Measurements from ENCODE around the gene SP8. TPM values are rescaled to one million over a fixed set of nuclear protein-coding genes. Genes with fewer than 3 reads are reported as not detected.

SP8 gene
- total RNA-seq, 1 donor from 2014 or later: not detected

- TF ChIP-seq CTCF (IDR thresholded peaks at IDR 0.05): no peak
- Mint-ChIP-seq H3K4me1 (ENCODE audit: unreplicated experiment) (peaks cover 27% of the 10 kb centered on the region), H3K4me3 (ENCODE audit: unreplicated experiment) (no peak overlapping the region), H3K27ac (ENCODE audit: unreplicated experiment) (no peak overlapping the region), H3K36me3 (ENCODE audit: unreplicated experiment) (no peaks in the 10 kb centered on the region), H3K9me3 (ENCODE audit: unreplicated experiment) (no peaks in the 10 kb centered on the region), H3K27me3 (ENCODE audit: unreplicated experiment) (peaks cover 80% of the 10 kb centered on the region)
- DNase-seq (ENCODE audit: extremely low spot score, unreplicated experiment): no peak
Observed at GRCh38 chr7:20784388-20785156, 2.1 kb downstream of the SP8 start.

- H3K27ac Mint-ChIP-seq (ENCODE audit: unreplicated experiment): no peak overlapping the region
- no peaks in the 10 kb centered on the region for H3K9me3 Mint-ChIP-seq (ENCODE audit: unreplicated experiment)
- H3K27me3 Mint-ChIP-seq (ENCODE audit: unreplicated experiment): peaks cover 83% of the 10 kb centered on the region
- peak; percentile 20 for TF ChIP-seq CTCF (IDR thresholded peaks at IDR 0.05)
- peak overlapping the region; percentile 64 for H3K4me3 Mint-ChIP-seq (ENCODE audit: unreplicated experiment)
- no peaks in the 10 kb centered on the region for H3K36me3 Mint-ChIP-seq (ENCODE audit: unreplicated experiment)
- H3K4me1 Mint-ChIP-seq (ENCODE audit: unreplicated experiment): peaks cover 27% of the 10 kb centered on the region
- DNase-seq (ENCODE audit: extremely low spot score, unreplicated experiment): no peak
Observed at GRCh38 chr7:20783700-20784387, 2.8 kb downstream of the SP8 start.

- Mint-ChIP-seq H3K27ac (ENCODE audit: unreplicated experiment) (no peak overlapping the region), H3K9me3 (ENCODE audit: unreplicated experiment) (no peaks in the 10 kb centered on the region), H3K4me1 (ENCODE audit: unreplicated experiment) (peaks cover 30% of the 10 kb centered on the region), H3K27me3 (ENCODE audit: unreplicated experiment) (peaks cover 83% of the 10 kb centered on the region), H3K4me3 (ENCODE audit: unreplicated experiment) (no peak overlapping the region), H3K36me3 (ENCODE audit: unreplicated experiment) (no peaks in the 10 kb centered on the region)
- no peak for TF ChIP-seq CTCF (IDR thresholded peaks at IDR 0.05)
- no peak for DNase-seq (ENCODE audit: extremely low spot score, unreplicated experiment)
Observed at GRCh38 chr7:20783125-20783699, 3.5 kb downstream of the SP8 start.

- TF ChIP-seq CTCF (IDR thresholded peaks at IDR 0.05): no peak
- no peak for DNase-seq (ENCODE audit: extremely low spot score, unreplicated experiment)
- Mint-ChIP-seq H3K27ac (ENCODE audit: unreplicated experiment) (no peak overlapping the region), H3K9me3 (ENCODE audit: unreplicated experiment) (no peaks in the 10 kb centered on the region), H3K4me1 (ENCODE audit: unreplicated experiment) (peaks cover 14% of the 10 kb centered on the region), H3K36me3 (ENCODE audit: unreplicated experiment) (no peaks in the 10 kb centered on the region), H3K4me3 (ENCODE audit: unreplicated experiment) (no peak overlapping the region), H3K27me3 (ENCODE audit: unreplicated experiment) (peaks cover 87% of the 10 kb centered on the region)
Observed at GRCh38 chr7:20779041-20779440, 7.6 kb downstream of the SP8 start.
